HL-60 (cell line): ENCODE data around the gene MRPL17.

Experiments
- DNase-seq, 2 experiments: peaks; one replicate each; pipeline ENCODE4 v3.0.0-alpha.2; 2010 to 2020; ENCODE audit warnings: low read depth in 1 of 2, low spot score in 1 of 2
- H3K27ac ChIP-seq: fragments of 250-450 bp; sonication (Bioruptor Pico); replicated peaks from 2 replicates; pipeline ENCODE4 v1.5.1; 2020; ENCODE audit warnings: mild to moderate bottlenecking, moderate library complexity
- H3K27me3 ChIP-seq: fragments of 250-450 bp; sonication (Bioruptor Pico); 2 replicates; pipeline ENCODE4 v1.5.1; 2021; ENCODE audit warnings: mild to moderate bottlenecking, moderate library complexity; ENCODE audit not compliant: insufficient read depth, poor library complexity, severe bottlenecking
- H3K4me3 ChIP-seq: replicated peaks from 2 replicates; pipeline ENCODE4 v1.5.1; 2011; ENCODE audit warnings: mild to moderate bottlenecking, control low read depth, low read length; ENCODE audit not compliant: insufficient read depth
- GABPA ChIP-seq: IDR thresholded peaks from 2 replicates; pipeline ENCODE4 v1.6.1; 2012; ENCODE audit warnings: low read depth
- POLR2AphosphoS5 ChIP-seq: IDR thresholded peaks from 2 replicates; pipeline ENCODE4 v1.6.1; 2012; ENCODE audit warnings: low read depth
- SPI1 ChIP-seq: IDR thresholded peaks from 2 replicates; pipeline ENCODE4 v1.6.1; 2012; ENCODE audit warnings: low read depth, mild to moderate bottlenecking, borderline replicate concordance
- TF ChIP-seq, protein P1 (sequence below): IDR thresholded peaks from 2 replicates; pipeline ENCODE4 v1.6.1; 2012; ENCODE audit warnings: low read depth; ENCODE audit not compliant: insufficient replicate concordance
- TF ChIP-seq, protein P2 (sequence below): IDR thresholded peaks from one replicate; pipeline ENCODE4 v1.5.1; 2011; ENCODE audit warnings: low read length, control low read depth, inconsistent platforms; ENCODE audit not compliant: insufficient read depth

MRPL17 gene

DNA sequence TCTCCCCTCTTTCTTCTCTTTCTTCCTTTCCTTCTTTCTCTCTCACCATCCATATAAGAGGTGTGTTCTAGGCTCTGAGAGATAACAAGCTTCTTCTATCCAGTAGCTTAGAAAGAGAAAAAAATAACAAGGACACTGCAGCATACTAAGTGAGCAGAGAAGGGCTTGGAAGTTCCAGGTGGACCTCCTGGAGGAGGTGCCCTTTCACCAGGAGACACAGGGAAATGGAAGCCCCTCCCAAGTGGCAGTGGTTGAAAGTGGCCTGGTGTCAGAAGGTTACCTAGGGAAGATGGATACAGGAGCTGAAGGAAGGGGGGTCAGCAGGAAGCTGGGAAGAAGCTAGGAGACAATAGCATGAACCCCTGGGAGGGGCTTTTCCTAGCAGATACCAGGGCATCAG, 33.0 kb downstream of the MRPL17 start:
- Histone ChIP-seq H3K27me3 (peaks cover 4% of the 10 kb centered on the region), H3K4me3 (no peak overlapping the region), H3K27ac (no peak overlapping the region)
- TF ChIP-seq SPI1 = no peak
- TF ChIP-seq, protein P1, sequence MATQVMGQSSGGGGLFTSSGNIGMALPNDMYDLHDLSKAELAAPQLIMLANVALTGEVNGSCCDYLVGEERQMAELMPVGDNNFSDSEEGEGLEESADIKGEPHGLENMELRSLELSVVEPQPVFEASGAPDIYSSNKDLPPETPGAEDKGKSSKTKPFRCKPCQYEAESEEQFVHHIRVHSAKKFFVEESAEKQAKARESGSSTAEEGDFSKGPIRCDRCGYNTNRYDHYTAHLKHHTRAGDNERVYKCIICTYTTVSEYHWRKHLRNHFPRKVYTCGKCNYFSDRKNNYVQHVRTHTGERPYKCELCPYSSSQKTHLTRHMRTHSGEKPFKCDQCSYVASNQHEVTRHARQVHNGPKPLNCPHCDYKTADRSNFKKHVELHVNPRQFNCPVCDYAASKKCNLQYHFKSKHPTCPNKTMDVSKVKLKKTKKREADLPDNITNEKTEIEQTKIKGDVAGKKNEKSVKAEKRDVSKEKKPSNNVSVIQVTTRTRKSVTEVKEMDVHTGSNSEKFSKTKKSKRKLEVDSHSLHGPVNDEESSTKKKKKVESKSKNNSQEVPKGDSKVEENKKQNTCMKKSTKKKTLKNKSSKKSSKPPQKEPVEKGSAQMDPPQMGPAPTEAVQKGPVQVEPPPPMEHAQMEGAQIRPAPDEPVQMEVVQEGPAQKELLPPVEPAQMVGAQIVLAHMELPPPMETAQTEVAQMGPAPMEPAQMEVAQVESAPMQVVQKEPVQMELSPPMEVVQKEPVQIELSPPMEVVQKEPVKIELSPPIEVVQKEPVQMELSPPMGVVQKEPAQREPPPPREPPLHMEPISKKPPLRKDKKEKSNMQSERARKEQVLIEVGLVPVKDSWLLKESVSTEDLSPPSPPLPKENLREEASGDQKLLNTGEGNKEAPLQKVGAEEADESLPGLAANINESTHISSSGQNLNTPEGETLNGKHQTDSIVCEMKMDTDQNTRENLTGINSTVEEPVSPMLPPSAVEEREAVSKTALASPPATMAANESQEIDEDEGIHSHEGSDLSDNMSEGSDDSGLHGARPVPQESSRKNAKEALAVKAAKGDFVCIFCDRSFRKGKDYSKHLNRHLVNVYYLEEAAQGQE = no peak
- TF ChIP-seq, protein P2, sequence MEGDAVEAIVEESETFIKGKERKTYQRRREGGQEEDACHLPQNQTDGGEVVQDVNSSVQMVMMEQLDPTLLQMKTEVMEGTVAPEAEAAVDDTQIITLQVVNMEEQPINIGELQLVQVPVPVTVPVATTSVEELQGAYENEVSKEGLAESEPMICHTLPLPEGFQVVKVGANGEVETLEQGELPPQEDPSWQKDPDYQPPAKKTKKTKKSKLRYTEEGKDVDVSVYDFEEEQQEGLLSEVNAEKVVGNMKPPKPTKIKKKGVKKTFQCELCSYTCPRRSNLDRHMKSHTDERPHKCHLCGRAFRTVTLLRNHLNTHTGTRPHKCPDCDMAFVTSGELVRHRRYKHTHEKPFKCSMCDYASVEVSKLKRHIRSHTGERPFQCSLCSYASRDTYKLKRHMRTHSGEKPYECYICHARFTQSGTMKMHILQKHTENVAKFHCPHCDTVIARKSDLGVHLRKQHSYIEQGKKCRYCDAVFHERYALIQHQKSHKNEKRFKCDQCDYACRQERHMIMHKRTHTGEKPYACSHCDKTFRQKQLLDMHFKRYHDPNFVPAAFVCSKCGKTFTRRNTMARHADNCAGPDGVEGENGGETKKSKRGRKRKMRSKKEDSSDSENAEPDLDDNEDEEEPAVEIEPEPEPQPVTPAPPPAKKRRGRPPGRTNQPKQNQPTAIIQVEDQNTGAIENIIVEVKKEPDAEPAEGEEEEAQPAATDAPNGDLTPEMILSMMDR = no peak
- no peak for TF ChIP-seq GABPA
- no peak for TF ChIP-seq POLR2AphosphoS5
- no peak for DNase-seq

DNA sequence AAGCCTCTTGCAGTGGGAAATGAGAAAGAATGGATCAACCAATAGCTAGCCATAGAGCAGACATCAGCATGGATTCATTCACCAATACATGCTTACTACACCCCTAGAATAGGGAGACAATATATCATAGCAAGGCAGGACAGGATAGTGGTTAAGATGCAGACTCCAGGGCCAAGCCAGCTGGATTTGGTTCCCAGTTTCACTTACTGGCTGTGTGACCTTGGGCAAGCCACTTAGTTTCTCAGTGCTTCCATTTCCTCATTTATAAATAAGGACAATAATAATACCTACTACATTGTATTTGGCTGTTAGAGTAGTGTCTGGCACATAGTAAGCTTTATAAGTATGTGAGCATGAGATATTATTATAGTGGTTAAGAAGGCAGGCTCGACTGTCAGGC, 34.6 kb downstream of the MRPL17 start:
- DNase-seq = peak in 1 of 2 experiments; percentile 28
- Histone ChIP-seq H3K27me3 (no peaks in the 10 kb centered on the region), H3K27ac (no peak overlapping the region), H3K4me3 (no peak overlapping the region)
- TF ChIP-seq, protein P2 = no peak
- no peak for TF ChIP-seq POLR2AphosphoS5
- TF ChIP-seq, protein P1 = no peak
- no peak for TF ChIP-seq GABPA
- TF ChIP-seq SPI1 = peak; percentile 32; the same call in 1 of the 2 replicates

DNA sequence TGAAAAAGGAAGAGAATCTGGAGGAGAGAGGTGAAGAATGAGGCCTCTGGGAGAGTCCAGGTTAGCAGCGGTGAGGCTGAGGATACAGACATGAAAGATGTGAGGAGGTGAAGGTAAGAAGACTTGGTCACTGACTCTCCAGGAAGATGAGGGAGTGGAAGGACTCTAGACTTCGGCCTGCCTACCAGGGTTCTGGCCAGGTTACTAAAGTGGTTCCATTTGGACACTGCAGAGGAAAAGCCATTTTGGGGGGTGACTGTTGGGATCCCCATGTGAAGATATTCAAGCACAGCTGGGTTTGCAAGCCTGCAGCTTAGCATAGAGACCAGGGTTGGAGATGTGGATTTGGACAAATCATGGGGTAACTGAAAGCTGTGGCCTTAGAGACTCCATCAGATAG, 35.3 kb downstream of the MRPL17 start:
- H3K27ac ChIP-seq = peak overlapping the region; percentile 55
- TF ChIP-seq GABPA (no peak), SPI1 (no peak), POLR2AphosphoS5 (no peak)
- TF ChIP-seq, protein P1 = no peak
- TF ChIP-seq, protein P2 = no peak
- DNase-seq = no peak
- no peak overlapping the region for H3K4me3 ChIP-seq
- H3K27me3 ChIP-seq = no peaks in the 10 kb centered on the region
